CD14-positive monocyte (primary cell): Measurements from ENCODE around the gene HOXD10. TPM values are rescaled to one million over a fixed set of nuclear protein-coding genes. Genes with fewer than 3 reads are reported as not detected.
A peak's percentile ranks its signal among the peaks of the same experiment; 100 is the strongest.

Experiments
- DNase-seq, 3 donors: peaks; one replicate each; pipeline ENCODE4 v3.0.0-alpha.2; 2011 to 2022
- H2AFZ ChIP-seq: 2 replicates; pipeline ENCODE4 v1.6.0; 2012; ENCODE audit warnings: mild to moderate bottlenecking, low read depth, low read length, inconsistent platforms; ENCODE audit not compliant: insufficient read depth, poor library complexity, severe bottlenecking
- H3K27ac ChIP-seq, 2 donors: 1 replicate in 1 of 2; 2 replicates in 1 of 2; pipeline ENCODE4 v1.5.1; 2012 to 2013; ENCODE audit warnings: low read length in 2 of 2, control low read depth in 1 of 2, inconsistent platforms in 1 of 2, low read depth in 1 of 2, mild to moderate bottlenecking in 1 of 2
- H3K27me3 ChIP-seq, 2 donors: one replicate each; pipeline versions ENCODE4 v1.6.0 to v1.6.1; 2011 to 2013; ENCODE audit warnings: low read length in 2 of 2; ENCODE audit not compliant: control insufficient read depth in 2 of 2, insufficient read depth in 2 of 2
- H3K36me3 ChIP-seq, 2 donors: replicated peaks in 1 of 2; 1 replicate in 1 of 2; 2 replicates in 1 of 2; pipeline versions ENCODE4 v1.5.1 to v1.6.1; 2012 to 2013; ENCODE audit warnings: low read length in 2 of 2, control low read depth in 1 of 2, inconsistent platforms in 1 of 2, mild to moderate bottlenecking in 1 of 2; ENCODE audit not compliant: insufficient read depth in 2 of 2, control insufficient read depth in 1 of 2
- H3K4me1 ChIP-seq, 2 donors: 1 replicate in 1 of 2; 2 replicates in 1 of 2; pipeline versions ENCODE4 v1.5.1 to v1.6.1; 2012 to 2013; ENCODE audit warnings: low read length in 2 of 2, control low read depth in 1 of 2, inconsistent platforms in 1 of 2, mild to moderate bottlenecking in 1 of 2, moderate library complexity in 1 of 2; ENCODE audit not compliant: insufficient read depth in 2 of 2, control insufficient read depth in 1 of 2
- H3K4me2 ChIP-seq: replicated peaks from 2 replicates; pipeline ENCODE3; 2012; ENCODE audit warnings: low read length, moderate library complexity, mild to moderate bottlenecking; ENCODE audit not compliant: poor library complexity, severe bottlenecking; ENCODE audit errors: extremely low read depth
- H3K4me3 ChIP-seq, 3 experiments: fragments of 200-600 bp in 1 of 3; sonication (generic) in 1 of 3; replicated peaks in 1 of 3; 1 replicate in 2 of 3; 2 replicates in 1 of 3; pipeline ENCODE4 v1.5.1; 2011 to 2013; ENCODE audit warnings: low read length in 3 of 3, mild to moderate bottlenecking in 3 of 3, control low read depth in 2 of 3, low read depth in 2 of 3, inconsistent platforms in 1 of 3, moderate library complexity in 1 of 3
- H3K79me2 ChIP-seq: 2 replicates; pipeline ENCODE4 v1.6.0; 2012; ENCODE audit warnings: mild to moderate bottlenecking, control low read depth, inconsistent platforms, low read length, moderate library complexity; ENCODE audit not compliant: insufficient read depth
- H3K9ac ChIP-seq: 2 replicates; pipeline ENCODE4 v1.6.0; 2017; ENCODE audit warnings: low read length, mild to moderate bottlenecking; ENCODE audit not compliant: insufficient read depth, poor library complexity, severe bottlenecking
- H3K9me3 ChIP-seq, 2 donors: replicated peaks in 1 of 2; 1 replicate in 1 of 2; 2 replicates in 1 of 2; pipeline versions ENCODE4 v1.5.1 to v1.6.1; 2012 to 2013; ENCODE audit warnings: low read length in 2 of 2, control low read depth in 1 of 2; ENCODE audit not compliant: control insufficient read depth in 1 of 2, insufficient read depth in 1 of 2
- H4K20me1 ChIP-seq: 2 replicates; pipeline ENCODE4 v1.6.0; 2012; ENCODE audit warnings: mild to moderate bottlenecking, low read length, control low read depth, moderate library complexity; ENCODE audit not compliant: insufficient read depth
- H3K27ac Mint-ChIP-seq, 7 donors: one replicate each; pipeline ENCODE4 v1.8.0; 2020; ENCODE audit warnings: mild to moderate bottlenecking in 7 of 7, mixed read lengths in 7 of 7, moderate library complexity in 6 of 7, inconsistent platforms in 2 of 7
- H3K27me3 Mint-ChIP-seq, 3 donors: one replicate each; pipeline ENCODE4 v1.8.0; 2021 to 2022; ENCODE audit warnings: low read depth in 3 of 3, mild to moderate bottlenecking in 3 of 3, mixed read lengths in 3 of 3, moderate library complexity in 3 of 3, inconsistent platforms in 1 of 3
- H3K36me3 Mint-ChIP-seq, 2 donors: one replicate each; pipeline ENCODE4 v1.8.0; 2020; ENCODE audit warnings: mixed read lengths in 2 of 2, inconsistent platforms in 1 of 2, mild to moderate bottlenecking in 1 of 2
- H3K4me1 Mint-ChIP-seq: one replicate; pipeline ENCODE4 v1.8.0; 2020; ENCODE audit warnings: mild to moderate bottlenecking, mixed read lengths
- H3K4me3 Mint-ChIP-seq, 2 donors: one replicate each; pipeline ENCODE4 v1.8.0; 2020; ENCODE audit warnings: mild to moderate bottlenecking in 2 of 2, mixed read lengths in 2 of 2, moderate library complexity in 1 of 2
- H3K9me3 Mint-ChIP-seq, 7 donors: one replicate each; pipeline ENCODE4 v1.8.0; 2020 to 2022; ENCODE audit warnings: mixed read lengths in 7 of 7, mild to moderate bottlenecking in 6 of 7, moderate library complexity in 6 of 7, inconsistent platforms in 2 of 7
- CTCF ChIP-seq: fragments of 200-600 bp; IDR thresholded peaks from one replicate; pipeline ENCODE4 v1.8.0; 2022; ENCODE audit warnings: antibody characterized with exemption, mild to moderate bottlenecking
- WGBS: methylation state at CpG from one replicate; pipeline ENCODE4 v1.1.5; 2013; ENCODE audit warnings: missing lambda C conversion rate; ENCODE audit not compliant: insufficient coverage; 5-methylcytosine and 5-hydroxymethylcytosine counted together
- intact Hi-C, 2 donors: fragments of 100-400 bp; cut with micrococcal nuclease; formaldehyde crosslinking; loops; one replicate each; pipeline versions ENCODE4 v1.15.0 to v1.15.1; 2023
- polyA plus RNA-seq, 3 donors: library from polyadenylated mRNA; depleted of rRNA in 1 of 3; unstranded in 2 of 3; stranded (reverse) in 1 of 3; fragments of 300-500 nt in 2 of 3; fragments of >200 nt in 1 of 3; fragmentation: Illumina TruSeq in 2 of 3; gene quantifications; 1 replicate in 2 of 3; 2 replicates in 1 of 3; pipeline ENCODE4 v1.2.3, GENCODE V29; 2012 to 2021

Gene HOXD10
- polyA plus RNA-seq, 3 donors = not detected

DNA sequence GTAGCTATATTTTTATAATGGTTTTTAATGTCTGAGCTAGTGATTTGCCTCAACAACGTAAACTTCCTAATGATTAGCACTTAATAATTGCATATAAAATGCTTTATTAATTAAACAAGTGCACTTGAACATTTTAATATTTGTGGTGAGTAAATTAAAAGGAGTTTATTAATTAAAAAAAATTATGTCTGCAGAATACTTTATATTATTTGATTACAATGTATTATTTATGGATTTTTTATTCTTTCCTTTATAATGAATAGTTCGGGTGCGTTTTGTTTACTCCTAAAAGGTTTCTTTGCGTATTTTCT, 15.2 kb downstream of the HOXD10 start:
- H3K4me3 ChIP-seq = peak overlapping the region in 1 of 3 experiments; percentile 62
- H3K4me1 ChIP-seq = peaks cover 18 to 38% of the 10 kb centered on the region in 2 donors
- H3K27me3 ChIP-seq = peaks cover 92% of the 10 kb centered on the region in 2 donors
- no peaks in the 10 kb centered on the region for H3K36me3 ChIP-seq
- no peaks in the 10 kb centered on the region for H4K20me1 ChIP-seq
- Mint-ChIP-seq H3K9me3 (peaks cover 0 to 44% (median 22%) of the 10 kb centered on the region in 7 donors), H3K4me1 (peaks cover 40% of the 10 kb centered on the region), H3K27ac (no peak overlapping the region), H3K4me3 (peak overlapping the region in 1 of 2 donors; percentile 91), H3K27me3 (peaks cover 90 to 98% (median 91%) of the 10 kb centered on the region in 3 donors), H3K36me3 (peaks cover 0 to 25% of the 10 kb centered on the region in 2 donors)
- no peak overlapping the region for H3K27ac ChIP-seq
- no peaks in the 10 kb centered on the region for H3K79me2 ChIP-seq
- peak overlapping the region; percentile 65 for H3K4me2 ChIP-seq
- intact Hi-C loops = loop anchor here in 1 of 2 donors (5.0 kb wide), 1 partner anchor 1795 kb away; no protein-coding TSS in a partner anchor
- H3K9ac ChIP-seq = no peak overlapping the region
- no peak for DNase-seq
- WGBS = no CpG with 5 or more reads among the region's 4 CpGs
- H3K9me3 ChIP-seq = peaks cover 3 to 62% of the 10 kb centered on the region in 2 donors
- TF ChIP-seq CTCF = no peak
- no peak overlapping the region for H2AFZ ChIP-seq

DNA sequence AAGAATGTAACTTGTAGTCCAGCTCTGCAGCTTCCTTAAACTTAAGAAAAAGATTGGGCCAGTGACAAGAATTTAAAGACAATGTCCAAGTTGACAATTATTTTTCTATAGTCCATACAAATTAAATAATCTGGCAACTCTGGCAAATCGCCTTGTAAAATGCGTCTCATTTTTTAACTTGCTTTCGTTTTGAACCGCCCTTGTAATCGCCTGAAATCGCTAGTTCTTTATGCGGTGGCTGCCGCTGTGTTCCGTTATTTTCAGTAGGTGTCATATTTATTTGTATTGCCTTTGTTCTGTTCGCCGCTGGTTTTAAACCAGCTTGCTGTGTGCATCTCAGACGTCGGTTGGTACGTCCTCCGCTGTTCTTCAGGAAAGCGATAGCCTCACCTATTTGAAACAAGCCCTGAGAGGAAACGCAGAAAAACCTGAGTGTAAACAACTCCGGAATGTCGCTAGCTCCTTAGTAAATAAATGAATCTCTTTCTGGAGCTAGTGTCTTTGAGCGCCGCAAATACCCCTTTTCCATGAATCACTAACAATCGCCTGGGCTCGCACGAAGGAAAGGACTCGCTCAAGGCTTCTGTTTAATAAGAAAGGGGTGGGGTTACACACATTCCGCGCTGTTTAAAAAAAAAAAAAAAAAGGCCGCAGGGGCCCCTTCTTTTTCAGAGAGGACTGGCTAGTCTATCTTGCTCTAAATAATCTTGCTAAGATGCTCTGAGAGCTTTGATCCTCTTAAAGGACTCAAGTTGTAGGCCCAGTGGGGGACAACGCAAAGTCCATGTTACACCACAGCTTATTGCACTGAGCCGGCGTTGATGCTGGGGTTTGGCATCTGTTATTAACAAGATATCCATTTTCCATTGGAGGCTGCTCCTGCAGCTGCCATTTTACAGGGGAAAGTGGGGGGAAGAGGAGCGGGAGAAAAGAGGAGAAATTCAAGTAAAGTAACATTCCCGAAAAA, 15.9 kb downstream of the HOXD10 start:
- Histone ChIP-seq H3K9ac (no peak overlapping the region), H3K4me2 (peak overlapping the region; percentile 65)
- intact Hi-C loops = loop anchor here in 1 of 2 donors (5.0 kb wide), 1 partner anchor 1795 kb away; no protein-coding TSS in a partner anchor

More for the DNA sequence above, 15.9 kb downstream of the HOXD10 start:
- Histone ChIP-seq H3K27ac (no peak overlapping the region), H3K9me3 (peaks cover 3 to 65% of the 10 kb centered on the region in 2 donors), H3K27me3 (peaks cover 92% of the 10 kb centered on the region in 2 donors), H4K20me1 (no peaks in the 10 kb centered on the region), H3K4me3 (peak overlapping the region in 1 of 3 experiments; percentile 62), H2AFZ (peak overlapping the region; percentile 19), H3K36me3 (no peaks in the 10 kb centered on the region), H3K79me2 (no peaks in the 10 kb centered on the region), H3K4me1 (peaks cover 19 to 40% of the 10 kb centered on the region in 2 donors)
- Mint-ChIP-seq H3K27me3 (peaks cover 90 to 98% (median 91%) of the 10 kb centered on the region in 3 donors), H3K4me3 (peak overlapping the region; percentile 65 to 91), H3K4me1 (peaks cover 39% of the 10 kb centered on the region), H3K9me3 (peaks cover 0 to 45% (median 25%) of the 10 kb centered on the region in 7 donors), H3K27ac (no peak overlapping the region), H3K36me3 (peaks cover 0 to 25% of the 10 kb centered on the region in 2 donors)
- peak; percentile 20 to 27 (median 23) for DNase-seq
- WGBS = 3% methylated on average over 15 of the region's 33 CpGs
- TF ChIP-seq CTCF = no peak
